DMS153 (cell line): ENCODE data around the gene RASGRP1.
A peak's percentile ranks its signal among the peaks of the same experiment; 100 is the strongest.

Source experiments
- DNase-seq: peaks from one replicate; lab custom pipeline; 2025; lab: John Stamatoyannopoulos, UW

The RASGRP1 gene

DNA sequence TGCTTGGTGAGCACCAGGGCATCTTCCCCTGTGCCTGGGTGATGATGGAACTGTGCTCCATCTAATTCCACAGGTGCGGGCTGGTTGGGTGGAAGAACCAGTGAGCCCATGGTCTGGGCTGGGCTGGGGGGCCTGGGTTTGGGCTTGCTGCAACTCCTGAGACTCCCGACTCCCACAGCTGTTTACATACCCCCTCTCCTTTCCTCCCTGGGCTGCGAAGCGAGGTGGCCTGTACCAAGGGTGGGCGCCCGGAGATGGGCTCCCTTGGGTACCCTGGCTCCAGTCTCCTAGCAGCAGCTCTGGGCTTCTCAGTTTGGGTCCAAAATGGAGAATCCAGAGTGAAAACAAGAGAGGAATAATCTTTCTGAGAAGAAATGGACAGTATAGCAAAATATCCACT, 105.1 kb downstream of the RASGRP1 start:
- DNase-seq, result no peak

GRCh38 chr15:38458646-38459045, 106.0 kb downstream of the RASGRP1 start:
- no peak for DNase-seq

- DNase-seq, result no peak
These were observed 109.5 kb downstream of the RASGRP1 start for GRCh38 chr15:38455092-38455491.

- no peak for DNase-seq
These were observed 109.9 kb downstream of the RASGRP1 start for GRCh38 chr15:38454696-38455090.

DNA sequence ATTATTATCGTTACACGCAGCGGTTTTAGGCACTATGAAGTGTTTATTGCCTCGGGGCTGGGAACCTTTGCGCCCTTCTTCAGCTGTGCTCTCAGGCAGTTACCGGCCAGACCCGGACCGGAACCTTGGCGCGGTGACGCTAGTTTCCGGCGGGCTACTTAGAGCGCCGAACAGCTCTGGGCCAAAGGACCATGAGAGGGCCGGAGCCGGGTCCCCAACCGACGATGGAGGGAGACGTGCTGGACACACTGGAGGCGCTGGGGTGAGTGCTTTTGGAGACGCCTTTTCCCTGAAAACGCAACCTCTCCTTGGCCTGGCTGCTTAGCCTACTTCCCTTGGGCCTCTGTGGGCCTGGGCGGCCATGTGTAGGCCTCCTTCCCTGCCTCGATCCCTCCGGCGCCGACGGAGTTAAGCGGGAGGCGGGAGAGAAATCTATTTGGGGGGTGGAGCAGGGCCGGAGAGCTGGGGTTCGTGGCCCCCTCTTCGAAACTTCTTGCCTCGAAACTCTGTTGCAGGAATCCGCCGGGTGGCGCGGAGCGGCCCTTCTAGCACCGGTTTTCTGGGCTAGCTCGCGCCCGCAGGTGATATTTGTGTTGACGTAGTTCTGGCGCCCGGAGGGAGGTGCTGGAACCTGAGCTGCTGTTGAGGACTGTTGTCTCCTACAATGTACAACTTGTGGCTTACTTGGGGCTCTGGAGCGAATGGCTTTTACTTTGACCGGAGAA, 110.5 kb downstream of the RASGRP1 start, which contains the start of gene FAM98B:
Gene FAM98B, plus strand, starts transcription at position 157 of the 725 bp plus-strand sequence. Its CDS starts 35 bp downstream, at position 192.
- peak; percentile 18 for DNase-seq

GRCh38 chr15:38441130-38441519, 123.5 kb downstream of the RASGRP1 start:
- DNase-seq, result no peak

GRCh38 chr15:38440353-38441129, 124.1 kb downstream of the RASGRP1 start:
- peak; percentile 68 for DNase-seq
